Stimulated activated CD8-positive, alpha-beta memory T cell treated with anti-CD3 and anti-CD28 coated beads, Interleukin-7, amount 100 ng/mL, for 24 hours (primary cell): ENCODE measurements around the gene CA7.
"Not testable (repeated sequence)": the region's sequence is repeated elsewhere in the genome, so short reads cannot be mapped to it uniquely, and the experiment has no call there.

Source experiments
- DNase-seq: peaks from one replicate; pipeline ENCODE4 v3.0.0-alpha.2; 2020; ENCODE audit warnings: low read depth

Gene CA7

DNA sequence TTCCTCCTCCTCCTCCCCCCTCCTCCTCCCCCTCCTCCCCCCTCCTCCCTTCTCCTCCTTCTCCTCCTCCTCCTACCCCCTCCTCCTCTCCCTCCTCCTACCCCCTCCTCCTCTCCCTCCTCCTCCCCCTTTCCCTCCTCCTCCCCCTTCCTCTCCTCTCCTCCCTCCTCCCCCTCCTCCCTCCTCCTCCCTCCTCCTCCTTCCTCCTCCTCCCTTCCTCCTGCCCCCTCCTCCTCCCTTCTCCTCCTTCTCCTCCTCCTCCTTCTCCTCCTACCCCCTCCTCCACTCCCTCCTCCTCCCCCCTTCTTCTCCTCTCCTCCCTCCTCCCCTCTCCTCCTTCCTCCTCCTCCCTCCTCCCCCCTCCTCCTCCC, 29.5 kb downstream of the CA7 start:
- DNase-seq, result no peak

DNA sequence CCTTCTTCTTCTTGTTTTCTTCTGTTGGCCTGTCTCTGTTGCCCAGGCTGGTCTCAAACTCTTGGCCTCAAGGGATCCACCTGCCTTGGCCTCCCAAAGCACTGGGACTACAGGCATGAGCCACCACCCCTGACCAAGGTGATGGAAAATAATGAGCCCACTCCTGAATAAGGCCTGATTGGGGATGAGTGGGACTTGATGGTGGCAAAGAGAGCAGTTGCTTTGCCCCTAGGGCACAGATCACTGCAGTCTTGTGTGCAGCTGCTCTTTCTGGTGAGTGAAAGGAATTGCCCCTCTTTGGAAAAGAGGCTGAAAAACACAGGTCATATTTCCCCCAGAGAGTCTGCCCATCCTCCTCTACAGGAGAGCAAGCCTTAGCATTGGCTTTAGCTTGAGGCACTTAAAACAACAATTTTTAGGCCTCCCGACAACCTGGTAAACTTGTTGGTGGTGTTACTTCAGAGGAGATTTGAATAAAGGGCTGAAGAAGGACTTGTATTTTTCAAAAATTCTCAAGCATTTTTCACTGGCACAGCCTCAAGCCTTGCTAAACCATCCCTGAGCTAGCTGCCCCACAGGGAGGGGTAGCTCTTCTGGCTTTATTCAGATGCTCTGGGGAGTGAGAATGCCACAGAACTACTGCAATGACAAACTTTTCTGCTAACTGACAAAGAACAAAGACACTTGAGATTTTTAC, 30.0 kb downstream of the CA7 start:
- DNase-seq, result no peak

DNA sequence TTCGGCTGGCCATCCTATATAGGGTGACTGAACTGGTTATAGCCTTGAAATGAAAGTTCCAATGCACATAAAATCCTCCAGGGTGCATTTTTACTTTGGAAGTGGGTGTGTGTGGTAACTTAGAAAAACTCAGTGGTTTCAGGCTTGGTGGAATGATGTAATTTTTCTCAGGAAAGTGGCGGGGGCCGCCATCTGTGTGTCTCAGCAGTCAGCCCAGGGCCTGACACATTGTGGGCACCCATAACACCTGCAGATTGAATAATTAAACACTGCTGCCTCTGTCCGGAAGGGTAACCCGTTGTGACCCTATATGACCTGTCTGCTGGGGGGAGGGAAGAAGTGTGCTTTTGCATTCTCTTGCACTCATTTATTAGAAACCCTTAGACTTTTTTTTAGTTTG, 33.9 kb downstream of the CA7 start:
- no peak for DNase-seq

DNA sequence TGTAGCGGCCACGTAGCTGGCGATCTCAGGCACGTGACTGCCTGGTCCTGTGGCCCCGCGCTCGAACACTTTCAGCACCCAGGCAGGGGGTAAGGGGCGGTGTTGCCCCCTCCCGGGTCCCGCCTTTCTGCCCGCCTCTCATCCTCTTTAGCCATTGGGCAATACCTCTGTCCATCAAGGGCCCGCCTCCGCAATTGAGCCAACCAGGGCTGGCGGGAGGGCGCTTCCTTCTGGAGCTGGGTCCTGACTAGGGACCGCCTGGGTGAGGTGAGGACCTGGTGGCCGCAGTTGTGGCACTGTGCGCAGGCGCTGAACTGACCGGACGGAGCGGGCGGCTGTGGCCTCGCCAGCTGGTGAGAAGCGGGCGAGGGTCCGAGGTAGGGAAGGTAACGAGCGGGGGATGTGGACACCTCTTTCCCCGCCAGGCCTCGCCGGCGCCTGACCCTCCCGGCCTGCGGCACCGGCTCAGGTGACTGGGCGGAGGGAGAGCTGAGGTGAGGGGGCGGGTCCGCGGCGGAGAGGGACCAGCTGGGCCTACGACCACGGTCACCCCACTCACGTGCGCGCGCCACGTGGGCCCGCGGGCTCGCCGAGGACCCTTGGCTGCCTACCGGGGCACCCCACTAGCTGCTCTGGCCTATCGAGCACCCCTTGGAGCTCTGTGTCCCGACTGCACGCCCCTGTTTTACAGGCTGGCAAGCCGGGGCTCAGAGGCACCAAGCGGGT, 36.2 kb downstream of the CA7 start, which contains the start of gene PDP2:
Gene PDP2 (plus strand): TSS at position 228 of the 726 bp plus-strand sequence. CDS start 3,770 bp downstream, outside the sequence.
- DNase-seq, result peak; percentile 81

DNA sequence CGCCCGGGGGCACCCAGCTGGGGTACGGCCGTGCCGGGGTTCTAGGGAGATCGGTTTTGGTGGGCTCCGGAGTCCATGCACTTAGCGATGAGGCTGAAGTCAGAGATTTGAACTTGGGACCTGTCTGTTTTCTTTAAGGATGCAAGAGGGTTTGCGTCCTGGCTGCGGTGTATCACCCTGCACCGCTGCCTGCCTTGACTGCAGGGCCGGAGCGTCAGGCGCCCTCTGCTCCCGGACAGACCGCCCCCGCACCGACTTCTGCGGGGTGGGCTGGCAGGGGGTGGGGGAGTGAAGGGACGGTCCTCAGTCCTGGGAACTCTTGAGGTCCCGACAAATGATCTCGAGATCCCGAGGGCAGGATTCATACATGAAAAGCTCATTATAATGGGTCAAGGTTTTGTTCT, 36.8 kb downstream of the CA7 start:
- no peak for DNase-seq

DNA sequence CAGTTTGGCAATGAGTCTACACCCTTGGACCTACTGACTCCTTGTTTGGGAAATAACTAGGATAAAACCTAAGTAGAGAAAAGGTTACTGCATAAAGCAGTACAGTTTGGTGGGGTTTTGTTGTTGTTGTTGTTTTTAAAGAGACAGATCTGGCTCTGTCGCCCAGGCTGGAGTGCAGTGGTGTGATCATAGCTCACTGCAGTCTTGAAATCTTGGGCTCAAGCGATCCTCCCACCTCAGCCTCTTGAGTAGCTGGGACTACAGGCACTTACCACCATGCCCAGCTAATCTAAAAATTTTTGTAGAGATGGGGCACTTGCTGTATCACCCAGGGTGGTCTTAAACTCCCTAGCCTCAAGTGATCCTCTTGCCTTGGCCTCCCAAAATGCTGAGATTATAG, 37.3 kb downstream of the CA7 start:
- no peak for DNase-seq

DNA sequence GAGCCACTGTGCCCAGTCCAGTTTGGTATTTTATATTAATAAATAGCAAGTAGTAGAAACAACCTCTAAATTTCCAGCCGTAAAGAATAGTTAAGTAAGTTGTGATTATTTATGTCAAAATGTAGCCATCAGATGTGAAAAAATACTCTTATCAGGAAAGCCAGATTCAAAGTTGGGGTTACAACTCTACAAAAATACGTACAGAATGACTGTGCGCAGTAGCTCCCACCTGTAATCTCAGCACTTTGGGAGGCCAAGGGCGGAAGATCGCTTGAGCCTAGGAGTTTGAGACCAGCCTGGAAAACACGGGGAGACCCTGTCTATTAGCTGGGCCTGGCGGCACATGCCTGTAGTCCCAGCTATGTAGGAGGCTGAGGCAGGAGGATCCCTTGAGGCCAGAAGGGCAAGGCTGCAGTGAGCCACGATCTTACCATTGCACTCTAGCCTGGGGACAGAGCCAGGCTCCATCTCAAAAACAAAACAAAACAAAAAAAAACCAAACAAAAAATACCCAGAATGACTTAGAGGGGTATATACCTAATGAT, 37.8 kb downstream of the CA7 start:
- DNase-seq, result no peak

DNA sequence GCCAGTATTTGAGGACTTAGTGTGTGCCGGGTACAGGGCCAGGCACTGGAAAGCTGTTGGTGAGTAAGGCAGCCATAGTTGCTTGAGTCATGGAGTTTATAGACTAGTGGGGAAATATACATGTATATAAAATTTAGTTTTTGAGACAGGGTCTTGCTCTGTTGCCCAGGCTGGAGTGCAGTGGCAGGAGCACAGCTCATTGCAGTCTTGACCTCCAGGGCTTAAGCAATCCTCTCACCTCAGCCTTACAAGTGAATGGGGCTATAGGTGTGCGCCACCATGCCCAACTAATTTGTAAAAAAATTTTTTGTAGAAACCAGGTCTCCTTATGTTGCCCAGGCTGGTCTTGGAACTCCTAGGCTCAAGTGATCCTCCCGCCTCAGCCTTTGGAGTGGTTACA, 38.5 kb downstream of the CA7 start:
- no peak for DNase-seq

DNA sequence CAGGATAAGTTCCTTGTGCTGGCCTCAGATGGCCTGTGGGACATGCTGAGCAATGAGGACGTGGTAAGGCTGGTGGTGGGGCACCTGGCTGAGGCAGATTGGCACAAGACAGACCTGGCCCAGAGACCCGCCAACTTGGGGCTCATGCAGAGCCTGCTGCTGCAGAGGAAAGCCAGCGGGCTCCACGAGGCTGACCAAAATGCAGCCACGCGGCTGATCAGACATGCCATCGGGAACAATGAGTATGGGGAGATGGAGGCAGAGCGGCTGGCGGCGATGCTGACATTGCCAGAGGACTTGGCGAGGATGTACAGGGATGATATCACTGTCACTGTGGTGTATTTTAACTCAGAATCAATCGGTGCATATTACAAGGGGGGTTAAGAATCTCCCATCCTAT, 41.3 kb downstream of the CA7 start:
- no peak for DNase-seq

DNA sequence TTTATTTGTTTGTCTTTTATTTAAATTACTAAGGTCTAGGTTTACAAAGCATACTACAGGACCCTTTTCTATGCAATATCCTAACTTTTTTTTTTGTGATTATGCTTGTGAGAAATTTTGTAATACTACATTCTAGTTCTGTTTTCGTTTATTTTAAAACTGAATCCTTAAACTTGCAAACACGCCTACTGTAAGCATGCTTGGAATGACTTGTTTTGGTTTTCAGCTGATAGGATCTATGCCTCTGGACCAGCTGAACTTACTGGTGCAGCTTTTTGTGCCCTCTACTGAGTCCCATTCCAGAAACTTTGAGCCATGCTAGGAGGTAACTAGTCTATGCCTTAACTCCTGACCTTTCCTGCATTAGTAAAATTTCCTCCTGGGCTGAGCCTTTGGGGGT, 42.1 kb downstream of the CA7 start:
- DNase-seq, result no peak

DNA sequence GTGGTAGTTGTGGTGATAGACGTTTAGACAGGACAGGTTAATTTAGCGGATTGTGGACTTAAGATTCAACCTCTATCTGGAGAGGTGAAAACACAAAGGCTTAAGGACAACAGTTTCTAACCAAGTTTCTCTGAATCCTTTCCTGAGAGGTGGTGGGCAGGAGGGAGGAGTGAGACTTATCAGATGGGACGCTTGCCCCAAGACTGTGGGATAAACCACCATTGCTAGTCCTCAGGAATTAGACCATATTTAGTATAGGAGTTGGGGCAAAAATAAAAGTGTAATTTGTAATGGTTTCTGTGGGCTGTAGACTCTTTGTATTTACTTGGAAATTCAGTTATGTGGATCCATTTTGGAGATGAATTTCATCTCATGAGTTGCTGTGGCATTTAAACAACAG, 42.7 kb downstream of the CA7 start:
- DNase-seq, result no peak

DNA sequence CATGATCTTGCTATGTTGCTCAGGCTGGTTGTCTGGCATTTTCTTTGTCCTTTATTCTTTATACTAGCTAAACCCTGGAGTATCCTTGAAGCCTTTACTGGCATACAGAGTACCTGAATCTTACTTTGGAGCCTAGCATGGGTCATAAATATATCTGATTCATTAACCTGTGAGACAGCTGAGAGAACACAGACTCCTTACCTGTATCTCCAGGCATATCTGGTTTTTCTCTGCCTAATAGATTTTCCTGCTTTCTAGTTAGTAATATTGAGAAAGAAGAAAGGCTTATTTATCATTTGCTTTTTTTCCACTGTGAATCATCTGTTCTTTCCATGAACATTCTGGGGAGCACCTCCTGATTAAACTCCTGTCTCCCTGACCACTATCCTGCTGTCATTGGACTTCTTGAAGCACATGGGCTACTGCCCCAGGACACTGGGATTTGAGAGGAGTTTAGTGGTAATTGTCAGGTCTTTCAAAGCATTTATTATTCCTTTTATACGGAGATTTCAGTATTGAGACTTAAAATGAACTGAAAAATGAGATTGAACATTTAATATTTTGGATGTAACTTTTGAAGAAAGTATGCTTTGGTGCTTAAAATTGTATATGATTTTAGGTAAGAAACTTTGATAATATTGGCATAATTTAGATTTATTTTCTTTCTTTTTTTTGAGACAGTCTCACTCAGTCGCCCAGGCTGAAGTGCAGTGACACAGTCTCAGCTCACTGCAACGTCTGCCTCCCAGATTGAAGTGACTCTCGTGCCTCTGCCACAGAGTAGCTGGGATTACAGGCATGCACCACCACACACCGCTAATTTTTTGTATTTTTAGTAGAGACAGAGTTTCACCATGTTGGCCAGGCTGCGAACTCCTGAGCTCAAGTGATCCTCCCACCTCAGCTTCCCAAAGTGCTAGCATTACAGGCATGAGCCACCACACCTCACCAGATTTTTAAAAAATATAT, 44.7 kb downstream of the CA7 start:
- no peak for DNase-seq

DNA sequence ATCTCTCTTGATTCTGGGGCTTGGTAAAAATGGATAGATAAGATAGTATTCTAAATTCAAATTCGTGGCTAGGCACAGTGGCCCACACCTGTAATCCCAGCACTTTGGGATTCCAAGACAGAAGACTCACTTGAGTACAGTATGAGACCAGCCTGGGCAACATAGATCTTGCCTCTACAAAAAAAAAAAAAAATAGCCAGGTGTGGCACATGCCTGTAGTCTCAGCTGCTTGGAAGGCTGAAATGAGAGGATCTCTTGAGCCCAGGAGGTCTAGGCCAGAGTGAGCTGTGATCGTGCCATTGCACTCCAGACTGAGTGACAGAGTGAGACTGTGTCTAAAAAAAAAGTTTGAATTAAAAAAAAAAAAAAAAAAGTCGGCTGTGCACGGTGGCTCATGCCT, 45.4 kb downstream of the CA7 start:
- no peak for DNase-seq

DNA sequence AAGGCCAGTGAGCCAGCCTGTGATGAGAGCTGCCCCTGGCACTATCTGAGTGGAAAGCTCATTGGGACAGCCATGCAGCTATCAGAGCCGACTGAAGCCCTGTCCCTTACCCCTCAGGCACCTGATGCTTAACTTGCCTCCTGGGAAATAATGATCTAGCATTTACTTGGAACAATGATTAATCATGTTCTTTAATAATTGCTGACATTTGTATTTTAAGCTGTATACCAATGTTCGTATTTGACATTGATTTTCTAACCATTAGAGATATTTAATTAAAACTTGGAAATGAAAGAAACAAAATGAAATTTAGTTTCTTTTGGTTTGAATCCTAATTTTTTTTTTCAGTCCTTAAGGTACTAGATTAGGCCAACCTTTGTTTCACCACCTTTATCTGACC, 46.6 kb downstream of the CA7 start:
- no peak for DNase-seq

DNA sequence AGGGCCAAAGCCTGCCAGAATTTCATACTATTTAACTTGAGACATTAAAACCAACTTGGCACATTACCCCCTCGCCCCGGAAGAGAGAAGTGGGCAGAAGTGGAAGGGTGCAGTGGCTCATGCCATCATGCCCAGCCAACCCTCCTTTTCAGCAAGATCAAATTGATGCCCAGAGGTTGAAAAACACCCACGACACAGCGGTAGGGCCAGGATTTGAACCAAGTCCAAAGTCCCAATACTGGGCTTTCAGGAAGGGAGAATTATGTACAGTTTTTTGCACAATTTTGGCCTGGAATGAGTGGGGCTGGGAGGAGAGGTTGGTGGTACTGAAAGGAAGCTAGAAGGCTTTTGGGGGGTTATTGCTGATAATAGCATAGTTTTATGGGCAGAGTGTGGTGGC, 47.1 kb downstream of the CA7 start:
- DNase-seq, result no peak

DNA sequence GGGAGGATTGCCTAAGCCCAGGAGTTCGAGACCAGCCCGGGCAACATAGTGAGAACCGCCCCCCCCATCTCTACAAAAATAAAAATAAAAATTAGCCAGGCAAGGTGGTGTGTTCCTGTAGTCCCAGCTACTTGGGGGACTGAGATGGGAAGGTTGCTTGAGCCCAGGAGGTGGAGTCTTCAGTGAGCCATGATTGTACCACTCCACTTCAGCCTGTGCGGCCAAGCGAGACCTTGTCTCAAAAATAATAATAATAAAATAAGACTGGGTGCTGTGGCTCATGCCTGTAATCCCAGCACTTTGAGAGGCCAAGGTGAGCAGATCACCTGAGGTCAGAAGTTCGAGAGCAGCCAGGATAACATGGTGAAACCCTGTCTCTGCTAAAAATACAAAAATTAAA, 47.6 kb downstream of the CA7 start:
- DNase-seq, result no peak

DNA sequence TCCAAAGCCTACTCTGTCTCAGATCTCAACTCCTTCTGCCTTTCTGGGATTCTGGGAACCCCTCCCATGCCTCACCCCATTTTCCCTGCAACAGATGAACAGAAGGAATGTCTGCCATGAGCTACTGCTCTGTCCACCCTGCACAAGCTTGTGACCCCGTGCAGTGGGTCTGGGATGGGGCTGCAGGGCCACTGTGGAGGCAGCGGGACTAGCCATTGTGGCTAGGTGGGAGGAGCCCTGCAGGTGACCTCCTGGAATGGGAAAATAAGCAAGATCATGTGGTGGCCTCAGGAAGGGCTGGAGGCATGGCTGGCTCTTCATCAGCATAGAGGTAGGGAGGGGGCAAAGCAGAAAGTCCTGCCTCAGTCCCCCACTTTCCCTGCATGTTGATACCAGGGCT, 49.8 kb downstream of the CA7 start:
- DNase-seq, result no peak

DNA sequence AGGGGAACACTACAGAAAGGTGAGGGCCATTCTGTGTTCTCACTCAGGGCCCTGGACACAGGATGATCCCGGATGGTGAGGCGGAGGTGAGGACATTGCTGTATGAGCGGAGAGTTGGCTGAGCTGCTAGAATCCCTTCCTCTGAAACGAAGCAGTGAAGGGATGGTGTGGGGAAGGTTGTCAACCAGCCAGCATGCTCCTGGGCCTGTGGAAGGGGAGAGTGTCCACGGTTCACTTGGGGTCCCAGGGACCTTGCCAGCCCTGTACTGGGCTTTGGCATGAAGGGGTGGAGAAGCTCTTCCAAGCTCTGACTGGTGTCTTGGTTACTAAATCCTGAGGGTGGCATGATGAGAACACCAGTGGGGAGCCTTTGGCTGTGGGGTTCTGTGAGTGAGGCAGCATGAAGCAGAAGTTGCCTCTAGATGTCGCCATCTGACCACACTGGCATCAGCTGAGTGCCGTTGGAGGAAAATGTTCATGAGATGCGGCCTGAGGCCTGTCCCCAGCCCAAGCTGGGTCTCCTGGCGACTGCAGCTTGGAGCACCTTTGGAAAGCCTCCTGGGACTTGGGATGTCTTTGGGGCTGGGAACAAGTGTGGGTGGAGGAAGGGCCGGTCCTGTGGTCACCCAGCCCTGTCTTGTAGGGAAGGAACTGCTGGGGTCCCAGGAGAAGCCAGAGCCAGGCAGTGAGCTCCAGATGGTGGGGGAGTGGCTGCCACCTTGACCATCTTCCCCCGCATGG, 50.9 kb downstream of the CA7 start:
- DNase-seq, result no peak

DNA sequence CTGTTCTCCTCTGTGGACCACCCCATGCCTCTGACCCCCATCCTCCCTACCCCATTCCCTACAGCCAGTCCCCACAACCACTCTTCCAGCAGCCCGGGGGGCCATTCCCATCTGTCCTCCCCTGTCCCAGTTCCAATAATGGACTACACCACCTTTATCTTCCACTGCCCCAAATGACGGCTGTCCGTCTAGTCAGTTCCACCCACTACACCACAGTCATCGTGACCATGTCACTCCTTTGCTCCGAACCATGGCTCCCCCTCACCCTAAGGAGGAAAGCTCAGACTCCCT, 51.4 kb downstream of the CA7 start:
- no peak for DNase-seq

DNA sequence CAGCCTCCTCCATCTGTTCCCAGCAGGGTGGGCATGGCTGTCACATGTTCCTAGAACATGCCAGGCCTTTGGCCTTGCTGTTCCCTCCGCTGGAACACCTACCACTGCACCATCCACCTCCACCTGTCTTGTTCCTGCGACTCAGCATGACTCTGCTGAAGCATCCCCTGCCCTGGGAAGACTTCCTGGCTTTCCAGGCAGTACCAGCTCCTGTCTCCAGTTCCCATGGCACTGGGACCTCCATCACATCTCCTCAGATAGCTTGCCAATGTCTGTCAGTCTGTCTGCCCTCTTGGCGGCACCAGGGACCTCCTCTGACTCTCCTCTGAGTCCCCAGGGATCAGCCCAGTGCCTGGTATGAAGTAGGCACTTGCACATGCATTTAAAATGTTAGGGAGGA, 51.8 kb downstream of the CA7 start:
- no peak for DNase-seq

DNA sequence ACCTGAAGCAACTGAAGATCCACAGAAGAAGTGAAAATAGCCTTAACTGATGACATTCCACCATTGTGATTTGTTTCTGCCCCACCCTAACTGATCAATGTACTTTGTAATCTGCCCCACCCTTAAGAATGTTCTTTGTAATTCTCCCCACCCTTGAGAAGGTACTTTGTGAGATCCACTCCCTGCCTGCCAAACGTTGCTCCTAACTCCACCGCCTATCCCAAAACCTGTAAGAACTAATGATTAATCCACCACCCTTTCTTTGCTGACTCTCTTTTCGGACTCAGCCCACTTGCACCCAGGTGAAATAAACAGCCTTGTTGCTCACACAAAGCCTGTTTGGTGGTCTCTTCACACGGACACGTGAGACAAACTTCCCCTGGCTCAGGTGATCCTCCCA, 52.5 kb downstream of the CA7 start:
- DNase-seq, result not testable (repeated sequence)

DNA sequence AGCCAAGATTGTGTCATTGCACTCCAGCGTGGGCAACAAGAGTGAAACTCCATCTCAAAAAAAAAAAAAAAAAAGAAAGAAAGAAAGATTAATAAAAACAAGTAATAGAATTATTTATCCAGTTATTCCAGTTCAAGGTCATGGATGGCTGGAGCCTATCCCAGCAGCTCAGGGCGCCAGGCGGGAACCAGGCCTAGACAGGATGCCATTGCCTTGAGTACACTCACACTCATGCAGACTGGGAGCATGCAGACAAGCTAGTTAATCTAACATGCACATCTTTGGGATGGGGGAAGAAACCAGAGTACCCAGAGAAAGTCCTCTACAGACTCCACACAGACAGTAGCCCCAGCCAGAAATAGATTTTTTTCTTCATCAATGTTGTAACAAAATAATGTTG, 54.0 kb downstream of the CA7 start:
- no peak for DNase-seq
